B cell (primary cell): ENCODE results near the gene TCEAL9. TPM values are rescaled to one million over a fixed set of nuclear protein-coding genes. Genes with fewer than 3 reads are reported as not detected.

Experiments used
- ATAC-seq: fragments of 200-7000 bp; cut with Tn5 transposase; one replicate; pipeline ENCODE4 v1.10.0; 2021; ENCODE audit warnings: low read depth, mild to moderate bottlenecking, moderate number of reproducible peaks, moderate library complexity
- CTCF ChIA-PET: fragments of 350-600 bp; sonication (Branson Sonifier 250); formaldehyde crosslinking; loops from one replicate; lab custom pipeline; 2021; ENCODE audit warnings: antibody characterized with exemption, inconsistent platforms; lab: Charles Lee
- POLR2A ChIA-PET: fragments of 350-600 bp; sonication (Branson Sonifier 250); formaldehyde crosslinking; loops from one replicate; lab custom pipeline; 2021; ENCODE audit warnings: antibody characterized with exemption; lab: Charles Lee
- DNase-seq: peaks from one replicate; pipeline ENCODE4 v3.0.0; 2013
- H2AFZ ChIP-seq: 2 replicates; pipeline ENCODE4 v1.6.1; 2012; ENCODE audit warnings: mild to moderate bottlenecking, low read depth, low read length; ENCODE audit not compliant: insufficient read depth, poor library complexity, severe bottlenecking
- H3K27ac ChIP-seq, 2 donors: 1 replicate in 1 of 2; 2 replicates in 1 of 2; pipeline ENCODE4 v1.5.1; 2012 to 2013; ENCODE audit warnings: low read length in 2 of 2, mild to moderate bottlenecking in 2 of 2, moderate library complexity in 1 of 2
- H3K27me3 ChIP-seq, 4 experiments: fragments of 200-600 bp in 1 of 4; sonication (generic) in 1 of 4; replicated peaks in 1 of 4; 1 replicate in 2 of 4; 2 replicates in 2 of 4; pipeline versions ENCODE4 v1.6.1 to v1.7.0; 2013 to 2016; ENCODE audit warnings: low read length in 3 of 4, mild to moderate bottlenecking in 2 of 4, mixed read lengths in 1 of 4, moderate library complexity in 1 of 4; ENCODE audit not compliant: insufficient read depth in 4 of 4, control insufficient read depth in 3 of 4; ENCODE audit errors: control extremely low read depth in 1 of 4
- H3K36me3 ChIP-seq, 2 experiments: replicated peaks in 1 of 2; 1 replicate in 1 of 2; 2 replicates in 1 of 2; pipeline versions ENCODE4 v1.6.1 to v1.7.1; 2013; ENCODE audit warnings: low read length in 1 of 2; ENCODE audit not compliant: insufficient read depth in 2 of 2, control insufficient read depth in 1 of 2; ENCODE audit errors: control extremely low read depth in 1 of 2, extremely low read depth in 1 of 2
- H3K4me1 ChIP-seq, 2 donors: fragments of 200-600 bp in 1 of 2; sonication (generic) in 1 of 2; 1 replicate in 1 of 2; 2 replicates in 1 of 2; pipeline versions ENCODE4 v1.5.1 to v1.6.1; 2013 to 2017; ENCODE audit warnings: low read length in 2 of 2; ENCODE audit not compliant: control insufficient read depth in 2 of 2, insufficient read depth in 2 of 2
- H3K4me2 ChIP-seq: replicated peaks from 2 replicates; pipeline ENCODE3; 2012; ENCODE audit warnings: mild to moderate bottlenecking, low read depth, low read length; ENCODE audit not compliant: poor library complexity, severe bottlenecking
- H3K4me3 ChIP-seq, 5 experiments: fragments of 200-600 bp in 1 of 5; sonication (generic) in 1 of 5; 1 replicate in 3 of 5; 2 replicates in 2 of 5; pipeline versions ENCODE4 v1.5.1 to v1.7.0; 2011 to 2016; ENCODE audit warnings: low read length in 4 of 5, mild to moderate bottlenecking in 4 of 5, low read depth in 2 of 5, control low read depth in 1 of 5, moderate library complexity in 1 of 5; ENCODE audit not compliant: insufficient read depth in 1 of 5; ENCODE audit errors: control extremely low read depth in 1 of 5, extremely low read depth in 1 of 5
- H3K79me2 ChIP-seq: fragments of 200-600 bp; sonication (generic); one replicate; pipeline ENCODE4 v1.6.0; 2016; ENCODE audit warnings: low read length; ENCODE audit not compliant: control insufficient read depth, insufficient read depth
- H3K9ac ChIP-seq: fragments of 200-600 bp; sonication (generic); 2 replicates; pipeline ENCODE4 v1.6.1; 2017; ENCODE audit warnings: mild to moderate bottlenecking, low read length, moderate library complexity
- H3K9me3 ChIP-seq, 3 donors: one replicate each; pipeline versions ENCODE4 v1.6.1 to v1.7.1; 2013; ENCODE audit warnings: low read length in 2 of 3; ENCODE audit not compliant: control insufficient read depth in 2 of 3, insufficient read depth in 1 of 3; ENCODE audit errors: control extremely low read depth in 1 of 3
- H4K20me1 ChIP-seq: 2 replicates; pipeline ENCODE4 v1.6.0; 2012; ENCODE audit warnings: mild to moderate bottlenecking, low read length; ENCODE audit not compliant: insufficient read depth, control insufficient read depth, poor library complexity, severe bottlenecking
- H3K27ac Mint-ChIP-seq: one replicate; pipeline ENCODE4 v1.8.0; 2021; ENCODE audit warnings: mixed read lengths
- H3K27me3 Mint-ChIP-seq: one replicate; pipeline ENCODE4 v1.8.0; 2021; ENCODE audit warnings: mixed read lengths
- H3K4me1 Mint-ChIP-seq: one replicate; pipeline ENCODE4 v1.8.0; 2021; ENCODE audit warnings: mixed read lengths
- H3K4me3 Mint-ChIP-seq: one replicate; pipeline ENCODE4 v1.8.0; 2021; ENCODE audit warnings: mixed read lengths
- H3K9me3 Mint-ChIP-seq: one replicate; pipeline ENCODE4 v1.8.0; 2022; ENCODE audit warnings: mixed read lengths; ENCODE audit not compliant: insufficient read depth
- CTCF ChIP-seq: fragments of 200-600 bp; IDR thresholded peaks from one replicate; pipeline ENCODE4 v1.8.0; 2022; ENCODE audit warnings: antibody characterized with exemption, mild to moderate bottlenecking
- EZH2 ChIP-seq: IDR thresholded peaks from 2 replicates; pipeline ENCODE4 v1.6.1; 2012; ENCODE audit warnings: borderline replicate concordance, low read depth, mild to moderate bottlenecking, moderate library complexity, low read length; ENCODE audit not compliant: insufficient read depth, poor library complexity, severe bottlenecking
- WGBS: methylation state at CpG from one replicate; pipeline ENCODE4 v1.1.5; 2013; ENCODE audit warnings: missing lambda C conversion rate; ENCODE audit not compliant: insufficient coverage; 5-methylcytosine and 5-hydroxymethylcytosine counted together
- intact Hi-C: fragments of 100-400 bp; cut with micrococcal nuclease; formaldehyde crosslinking; loops from one replicate; pipeline ENCODE4 v1.10.0; 2022
- polyA plus RNA-seq: library from polyadenylated mRNA; depleted of rRNA; stranded (reverse); fragments of >200 nt; gene quantifications from 2 replicates; pipeline ENCODE4 v1.2.3, GENCODE V29; 2012
- total RNA-seq, 2 donors: library from RNA; stranded (reverse); fragments of 120-200 nt in 1 of 2; gene quantifications; 1 replicate in 1 of 2; 2 replicates in 1 of 2; pipeline versions ENCODE4 v1.2.3 to v1.2.4, GENCODE V29; 2013 to 2022

Gene TCEAL9
- total and polyA plus RNA-seq, 2 donors (not counting 1 experiment from before 2014, with no cell fraction given), result 0.34 to 0.42 TPM

- peak overlapping the region; percentile 72 for H3K9ac ChIP-seq
- no peaks in the 10 kb centered on the region for H3K9me3 Mint-ChIP-seq
- peaks cover 2% of the 10 kb centered on the region for H3K4me1 Mint-ChIP-seq
- peaks cover 4 to 10% of the 10 kb centered on the region in 2 donors for H3K4me1 ChIP-seq
- ChIA-PET CTCF (no interaction called here), POLR2A (no interaction called here)
- peak overlapping the region; percentile 6 for H3K27ac Mint-ChIP-seq
- no peak for DNase-seq
- TF ChIP-seq CTCF (no peak), EZH2 (no peak)
- no peaks in the 10 kb centered on the region for H3K36me3 ChIP-seq
- H3K27me3 ChIP-seq, result no peaks in the 10 kb centered on the region
- no peaks in the 10 kb centered on the region for H4K20me1 ChIP-seq
- peak overlapping the region; percentile 72 for H3K4me2 ChIP-seq
- 9% methylated on average over 13 of the region's 32 CpGs for WGBS
- ATAC-seq, result no peak
- peak overlapping the region in 1 of 2 donors; percentile 79 for H3K27ac ChIP-seq
- peak overlapping the region; percentile 55 for H3K4me3 Mint-ChIP-seq
- H3K79me2 ChIP-seq, result no peaks in the 10 kb centered on the region
- no peaks in the 10 kb centered on the region for H3K9me3 ChIP-seq
- H3K27me3 Mint-ChIP-seq, result no peaks in the 10 kb centered on the region
- peak overlapping the region; percentile 74 for H2AFZ ChIP-seq
- peak overlapping the region in 4 of 5 experiments; percentile 57 to 71 (median 64) for H3K4me3 ChIP-seq
- intact Hi-C loops, result loop anchor here (2.0 kb wide), 1 partner anchor 55 kb away; the partner anchor contains the start of gene TCEAL8
These were observed 46.3 kb upstream of the TCEAL9 start for GRCh38 chrX:103309860-103310554.
